Activated naive CD8-positive, alpha-beta T cell treated with anti-CD3 and anti-CD28 coated beads, Interleukin-2, amount 50 U/mL, for 24 hours (primary cell): Measurements from ENCODE around the gene CANT1.

Source experiments
- ATAC-seq: fragments of 150-1000 bp; cut with Tn5 transposase; one replicate; pipeline ENCODE4 v1.10.0; 2021
- DNase-seq: peaks from one replicate; pipeline ENCODE4 v3.0.0; 2021
- H3K27ac Mint-ChIP-seq: one replicate; pipeline ENCODE4 v1.8.0; 2021; ENCODE audit warnings: mild to moderate bottlenecking, mixed read lengths
- H3K27me3 Mint-ChIP-seq: one replicate; pipeline ENCODE4 v1.8.0; 2021; ENCODE audit warnings: mixed read lengths
- H3K36me3 Mint-ChIP-seq: one replicate; pipeline ENCODE4 v1.8.0; 2021; ENCODE audit warnings: low read depth, mixed read lengths
- H3K4me1 Mint-ChIP-seq: one replicate; pipeline ENCODE4 v1.8.0; 2021; ENCODE audit warnings: mixed read lengths
- H3K4me3 Mint-ChIP-seq: one replicate; pipeline ENCODE4 v1.8.0; 2021; ENCODE audit warnings: mild to moderate bottlenecking, moderate library complexity, mixed read lengths
- H3K9me3 Mint-ChIP-seq: one replicate; pipeline ENCODE4 v1.8.0; 2021; ENCODE audit warnings: mixed read lengths

CANT1 gene

GRCh38 chr17:79046916-79047280 is 37.3 kb upstream of the CANT1 start:
- Mint-ChIP-seq H3K27ac (no peak overlapping the region), H3K36me3 (no peaks in the 10 kb centered on the region), H3K4me1 (no peaks in the 10 kb centered on the region), H3K4me3 (no peak overlapping the region), H3K27me3 (peaks cover 23% of the 10 kb centered on the region), H3K9me3 (no peaks in the 10 kb centered on the region)
- no peak for DNase-seq
- ATAC-seq = no peak

- DNase-seq (no peak), ATAC-seq (no peak)
- peaks cover 23% of the 10 kb centered on the region for H3K27me3 Mint-ChIP-seq
- H3K4me1 Mint-ChIP-seq = no peaks in the 10 kb centered on the region
- H3K27ac Mint-ChIP-seq = no peak overlapping the region
- H3K9me3 Mint-ChIP-seq = no peaks in the 10 kb centered on the region
- no peak overlapping the region for H3K4me3 Mint-ChIP-seq
- H3K36me3 Mint-ChIP-seq = no peaks in the 10 kb centered on the region
Measured at GRCh38 chr17:79046197-79046915, 36.8 kb upstream of the CANT1 start.

GRCh38 chr17:79045842-79046196 is 36.3 kb upstream of the CANT1 start:
- H3K36me3 Mint-ChIP-seq = no peaks in the 10 kb centered on the region
- peaks cover 21% of the 10 kb centered on the region for H3K27me3 Mint-ChIP-seq
- H3K4me1 Mint-ChIP-seq = no peaks in the 10 kb centered on the region
- DNase-seq (peak; percentile 74), ATAC-seq (peak; percentile 51)
- H3K4me3 Mint-ChIP-seq = no peak overlapping the region
- H3K27ac Mint-ChIP-seq = no peak overlapping the region
- H3K9me3 Mint-ChIP-seq = no peaks in the 10 kb centered on the region

- Mint-ChIP-seq H3K27ac (no peak overlapping the region), H3K4me1 (no peaks in the 10 kb centered on the region)
Measured at GRCh38 chr17:79045001-79045729, 35.6 kb upstream of the CANT1 start.

GRCh38 chr17:79044462-79044861 is 34.9 kb upstream of the CANT1 start:
- H3K4me1 Mint-ChIP-seq = no peaks in the 10 kb centered on the region
- no peak for ATAC-seq
- peaks cover 19% of the 10 kb centered on the region for H3K27me3 Mint-ChIP-seq
- no peaks in the 10 kb centered on the region for H3K9me3 Mint-ChIP-seq
- no peaks in the 10 kb centered on the region for H3K36me3 Mint-ChIP-seq
- no peak overlapping the region for H3K27ac Mint-ChIP-seq
- H3K4me3 Mint-ChIP-seq = no peak overlapping the region
- no peak for DNase-seq

More at GRCh38 chr17:79045001-79045729, 35.6 kb upstream of the CANT1 start:
- Mint-ChIP-seq H3K9me3 (no peaks in the 10 kb centered on the region), H3K4me3 (no peak overlapping the region), H3K27me3 (peaks cover 21% of the 10 kb centered on the region), H3K36me3 (no peaks in the 10 kb centered on the region)
- no peak for DNase-seq
- ATAC-seq = no peak

- peaks cover 19% of the 10 kb centered on the region for H3K27me3 Mint-ChIP-seq
- no peaks in the 10 kb centered on the region for H3K9me3 Mint-ChIP-seq
- DNase-seq = no peak
- H3K4me3 Mint-ChIP-seq = no peak overlapping the region
- H3K36me3 Mint-ChIP-seq = no peaks in the 10 kb centered on the region
- no peak for ATAC-seq
- H3K4me1 Mint-ChIP-seq = peaks cover 5% of the 10 kb centered on the region
- H3K27ac Mint-ChIP-seq = no peak overlapping the region
Measured at GRCh38 chr17:79043931-79044320, 34.4 kb upstream of the CANT1 start.

- Mint-ChIP-seq H3K4me1 (peaks cover 8% of the 10 kb centered on the region), H3K9me3 (no peaks in the 10 kb centered on the region), H3K4me3 (no peak overlapping the region), H3K27me3 (peaks cover 19% of the 10 kb centered on the region), H3K27ac (no peak overlapping the region), H3K36me3 (no peaks in the 10 kb centered on the region)
- ATAC-seq (no peak), DNase-seq (no peak)
Measured at GRCh38 chr17:79043191-79043930, 33.8 kb upstream of the CANT1 start.

GRCh38 chr17:79042421-79043190 is 33.0 kb upstream of the CANT1 start:
- ATAC-seq (peak; percentile 62), DNase-seq (peak; percentile 77)
- H3K36me3 Mint-ChIP-seq = no peaks in the 10 kb centered on the region
- H3K9me3 Mint-ChIP-seq = no peaks in the 10 kb centered on the region
- H3K27me3 Mint-ChIP-seq = peaks cover 19% of the 10 kb centered on the region
- H3K4me3 Mint-ChIP-seq = peak overlapping the region; percentile 21
- peaks cover 10% of the 10 kb centered on the region for H3K4me1 Mint-ChIP-seq
- H3K27ac Mint-ChIP-seq = no peak overlapping the region

GRCh38 chr17:79041723-79042420 is 32.3 kb upstream of the CANT1 start:
- H3K27ac Mint-ChIP-seq = no peak overlapping the region
- H3K36me3 Mint-ChIP-seq = no peaks in the 10 kb centered on the region
- DNase-seq (no peak), ATAC-seq (no peak)
- H3K4me3 Mint-ChIP-seq = no peak overlapping the region
- H3K4me1 Mint-ChIP-seq = peaks cover 10% of the 10 kb centered on the region
- H3K27me3 Mint-ChIP-seq = peaks cover 19% of the 10 kb centered on the region
- no peaks in the 10 kb centered on the region for H3K9me3 Mint-ChIP-seq

GRCh38 chr17:79041041-79041570 is 31.5 kb upstream of the CANT1 start:
- Mint-ChIP-seq H3K9me3 (no peaks in the 10 kb centered on the region), H3K27ac (no peak overlapping the region), H3K4me3 (no peak overlapping the region), H3K4me1 (peaks cover 10% of the 10 kb centered on the region), H3K27me3 (peaks cover 19% of the 10 kb centered on the region), H3K36me3 (no peaks in the 10 kb centered on the region)
- ATAC-seq = no peak
- DNase-seq = no peak

- Mint-ChIP-seq H3K4me1 (peaks cover 10% of the 10 kb centered on the region), H3K36me3 (no peaks in the 10 kb centered on the region), H3K4me3 (no peak overlapping the region), H3K27ac (no peak overlapping the region), H3K27me3 (peaks cover 9% of the 10 kb centered on the region), H3K9me3 (no peaks in the 10 kb centered on the region)
- ATAC-seq = no peak
- DNase-seq = no peak
Measured at GRCh38 chr17:79039886-79040285, 30.3 kb upstream of the CANT1 start.

GRCh38 chr17:79039171-79039570 is 29.6 kb upstream of the CANT1 start:
- Mint-ChIP-seq H3K4me1 (peaks cover 10% of the 10 kb centered on the region), H3K27ac (no peak overlapping the region), H3K4me3 (no peak overlapping the region), H3K27me3 (peaks cover 6% of the 10 kb centered on the region), H3K9me3 (no peaks in the 10 kb centered on the region), H3K36me3 (no peaks in the 10 kb centered on the region)
- no peak for ATAC-seq
- DNase-seq = no peak

GRCh38 chr17:79038545-79039135 is 29.1 kb upstream of the CANT1 start:
- ATAC-seq (no peak), DNase-seq (no peak)
- H3K4me1 Mint-ChIP-seq = peaks cover 10% of the 10 kb centered on the region
- no peak overlapping the region for H3K4me3 Mint-ChIP-seq
- H3K27ac Mint-ChIP-seq = no peak overlapping the region
- H3K36me3 Mint-ChIP-seq = no peaks in the 10 kb centered on the region
- H3K27me3 Mint-ChIP-seq = peaks cover 6% of the 10 kb centered on the region
- H3K9me3 Mint-ChIP-seq = no peaks in the 10 kb centered on the region
